Lower leg skin (tissue), 4 donors: ENCODE data around the gene NOD1. TPM values are rescaled to one million over a fixed set of nuclear protein-coding genes. Genes with fewer than 3 reads are reported as not detected.
"Not testable (repeated sequence)": the region's sequence is repeated elsewhere in the genome, so short reads cannot be mapped to it uniquely, and the experiment has no call there.

Experiments used
- DNase-seq, 2 donors: peaks; one replicate each; pipeline ENCODE4 v3.0.0-alpha.2; 2019; ENCODE audit warnings: low spot score in 2 of 2
- H3K4me3 ChIP-seq: fragments of 200-600 bp; sonication (generic); 2 replicates; pipeline ENCODE4 v1.5.1; 2017; ENCODE audit warnings: mild to moderate bottlenecking, low read depth; ENCODE audit not compliant: poor library complexity, severe bottlenecking
- POLR2A ChIP-seq, 2 donors: fragments of 450-650 bp; IDR thresholded peaks; one replicate each; pipeline ENCODE4 v1.6.1; 2016 to 2017; ENCODE audit warnings: antibody characterized with exemption in 2 of 2, mild to moderate bottlenecking in 1 of 2, moderate library complexity in 1 of 2
- WGBS, 2 donors: methylation state at CpG; one replicate each; pipeline ENCODE4 v1.1.5; 2018; 5-methylcytosine and 5-hydroxymethylcytosine counted together
- intact Hi-C: fragments of 100-400 bp; cut with DNase I; formaldehyde crosslinking; loops from one replicate; pipeline ENCODE4 v1.15.0; 2023; ENCODE audit warnings: low total_unique reads
- total RNA-seq, 4 donors: library from RNA; depleted of rRNA; stranded (reverse); fragments of >200 nt; gene quantifications; one replicate each; pipeline ENCODE4 v1.1.0, GENCODE V29; 2016
- TF ChIP-seq, protein P1 (sequence below), 3 donors: fragments of 450-650 bp; IDR thresholded peaks; one replicate each; pipeline ENCODE4 v1.5.1; 2016; ENCODE audit warnings: antibody characterized with exemption in 3 of 3, mild to moderate bottlenecking in 3 of 3, moderate library complexity in 2 of 3

NOD1 gene
- total RNA-seq, 4 donors from 2014 or later: 5.1 to 14.5 (median 10.9) TPM

GRCh38 chr7:30391806-30392205 lies 86.8 kb downstream of the NOD1 start:
- WGBS, 2 donors: 95 to 99% methylated on average over 6 of the region's 6 CpGs

DNA sequence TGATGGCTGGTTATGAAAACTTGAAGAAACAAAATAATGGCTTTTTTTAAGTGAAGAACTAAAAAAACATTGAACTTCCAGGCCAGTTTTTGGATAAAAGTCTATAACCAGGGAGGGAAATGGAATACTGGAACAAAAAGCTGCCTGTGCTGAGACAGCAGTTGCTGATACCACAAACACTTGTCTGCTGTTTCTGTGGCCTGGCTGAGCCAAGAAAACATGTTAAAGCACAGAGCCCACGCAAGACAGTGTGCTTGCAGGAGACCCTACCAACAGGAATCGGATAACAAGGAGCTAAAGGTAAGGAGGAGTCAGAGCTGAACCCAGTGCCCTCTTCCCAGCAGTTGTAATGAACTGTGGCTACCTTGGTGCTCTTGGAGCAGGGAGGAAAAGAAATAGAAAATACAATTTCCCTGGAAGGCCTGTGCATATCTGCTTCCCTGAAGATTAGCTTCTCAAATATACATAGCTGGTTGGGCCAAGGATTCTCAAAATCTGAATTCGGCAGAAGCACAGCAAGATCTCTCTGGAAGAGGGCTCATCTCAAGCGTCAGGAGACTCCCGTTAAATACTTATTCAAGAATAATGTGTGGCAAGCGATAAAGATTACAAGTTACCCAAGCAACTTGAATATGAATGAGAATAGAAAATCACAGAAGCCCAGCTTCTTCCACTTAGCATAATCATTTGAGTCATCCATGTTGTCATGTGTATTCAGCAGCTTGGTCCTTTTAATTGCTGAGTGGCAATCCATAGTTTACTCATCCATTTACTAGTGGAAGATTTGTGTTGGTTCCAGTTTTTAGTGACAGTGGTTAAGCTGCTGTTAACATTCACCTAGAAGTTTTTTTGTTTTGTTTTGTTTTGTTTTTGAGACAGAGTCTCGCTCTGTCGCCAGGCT lies 87.6 kb downstream of the NOD1 start:
- 84 to 86% methylated on average over 8 of the region's 8 CpGs for WGBS, 2 donors

More at GRCh38 chr7:30391806-30392205, 86.8 kb downstream of the NOD1 start:
- TF ChIP-seq POLR2A (IDR thresholded peaks at IDR 0.05): no peak
- TF ChIP-seq, protein P1, sequence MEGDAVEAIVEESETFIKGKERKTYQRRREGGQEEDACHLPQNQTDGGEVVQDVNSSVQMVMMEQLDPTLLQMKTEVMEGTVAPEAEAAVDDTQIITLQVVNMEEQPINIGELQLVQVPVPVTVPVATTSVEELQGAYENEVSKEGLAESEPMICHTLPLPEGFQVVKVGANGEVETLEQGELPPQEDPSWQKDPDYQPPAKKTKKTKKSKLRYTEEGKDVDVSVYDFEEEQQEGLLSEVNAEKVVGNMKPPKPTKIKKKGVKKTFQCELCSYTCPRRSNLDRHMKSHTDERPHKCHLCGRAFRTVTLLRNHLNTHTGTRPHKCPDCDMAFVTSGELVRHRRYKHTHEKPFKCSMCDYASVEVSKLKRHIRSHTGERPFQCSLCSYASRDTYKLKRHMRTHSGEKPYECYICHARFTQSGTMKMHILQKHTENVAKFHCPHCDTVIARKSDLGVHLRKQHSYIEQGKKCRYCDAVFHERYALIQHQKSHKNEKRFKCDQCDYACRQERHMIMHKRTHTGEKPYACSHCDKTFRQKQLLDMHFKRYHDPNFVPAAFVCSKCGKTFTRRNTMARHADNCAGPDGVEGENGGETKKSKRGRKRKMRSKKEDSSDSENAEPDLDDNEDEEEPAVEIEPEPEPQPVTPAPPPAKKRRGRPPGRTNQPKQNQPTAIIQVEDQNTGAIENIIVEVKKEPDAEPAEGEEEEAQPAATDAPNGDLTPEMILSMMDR (IDR thresholded peaks at IDR 0.05): no peak
- no peak for DNase-seq
- H3K4me3 ChIP-seq: no peak overlapping the region
- intact Hi-C loops: no loop called here

GRCh38 chr7:30389791-30390190 lies 88.8 kb downstream of the NOD1 start:
- H3K4me3 ChIP-seq: no peak overlapping the region
- TF ChIP-seq, protein P1 (IDR thresholded peaks at IDR 0.05): no peak
- no peak for TF ChIP-seq POLR2A (IDR thresholded peaks at IDR 0.05)
- 82% methylated on average over 3 of the region's 3 CpGs for WGBS, 2 donors
- DNase-seq: no peak
- intact Hi-C loops: no loop called here

More for the DNA sequence above, 87.6 kb downstream of the NOD1 start:
- intact Hi-C loops: no loop called here
- TF ChIP-seq POLR2A (IDR thresholded peaks at IDR 0.05): no peak
- TF ChIP-seq, protein P1 (IDR thresholded peaks at IDR 0.05): no peak
- H3K4me3 ChIP-seq: no peak overlapping the region
- DNase-seq: no peak

GRCh38 chr7:30382607-30383006 lies 96.0 kb downstream of the NOD1 start:
- H3K4me3 ChIP-seq: no peak overlapping the region
- WGBS, 2 donors: 97 to 98% methylated on average over 1 of the region's 1 CpG
- intact Hi-C loops: no loop called here
- TF ChIP-seq, protein P1 (IDR thresholded peaks at IDR 0.05): no peak
- TF ChIP-seq POLR2A (IDR thresholded peaks at IDR 0.05): no peak
- DNase-seq: no peak

- DNase-seq, H3K4me3 ChIP-seq, intact Hi-C loops: not testable (repeated sequence)
- WGBS, 2 donors: 94 to 98% methylated on average over 4 of the region's 4 CpGs
These were observed 97.8 kb downstream of the NOD1 start for GRCh38 chr7:30380824-30381223.

- DNase-seq: no peak
- intact Hi-C loops: no loop called here
- WGBS, 2 donors: 89 to 98% methylated on average over 2 of the region's 2 CpGs
- TF ChIP-seq, protein P1 (IDR thresholded peaks at IDR 0.05): no peak
- TF ChIP-seq POLR2A (IDR thresholded peaks at IDR 0.05): no peak
- H3K4me3 ChIP-seq: no peak overlapping the region
These were observed 98.3 kb downstream of the NOD1 start for GRCh38 chr7:30380294-30380693.
